Stimulated activated naive B cell treated with anti-CD40 and anti-IgM and Interleukin-4, amounts not matched to agents 10 μg/mL and 1 μg/mL and 100 μg/mL, for 72 hours (primary cell): ENCODE data around the gene SETD1A.
"Not testable (repeated sequence)": the region's sequence is repeated elsewhere in the genome, so short reads cannot be mapped to it uniquely, and the experiment has no call there.

Experiments
- ATAC-seq, 2 donors: fragments of 150-1000 bp; cut with Tn5 transposase; replicated peaks; 2 replicates each; pipeline ENCODE4 v1.10.0; 2021; ENCODE audit warnings: moderate library complexity in 1 of 2
- DNase-seq: peaks from one replicate; pipeline ENCODE4 v3.0.0; 2021
- H3K27ac Mint-ChIP-seq: one replicate; pipeline ENCODE4 v1.8.0; 2022; ENCODE audit warnings: mild to moderate bottlenecking, mixed read lengths
- H3K27me3 Mint-ChIP-seq, 2 donors: one replicate each; pipeline ENCODE4 v1.8.0; 2022; ENCODE audit warnings: mixed read lengths in 2 of 2
- H3K36me3 Mint-ChIP-seq, 2 donors: one replicate each; pipeline ENCODE4 v1.8.0; 2022; ENCODE audit warnings: mixed read lengths in 2 of 2, mild to moderate bottlenecking in 1 of 2
- H3K4me1 Mint-ChIP-seq, 2 donors: one replicate each; pipeline ENCODE4 v1.8.0; 2022; ENCODE audit warnings: mixed read lengths in 2 of 2, mild to moderate bottlenecking in 1 of 2
- H3K4me3 Mint-ChIP-seq, 2 donors: one replicate each; pipeline ENCODE4 v1.8.0; 2022; ENCODE audit warnings: mild to moderate bottlenecking in 2 of 2, mixed read lengths in 2 of 2, moderate library complexity in 1 of 2
- H3K9me3 Mint-ChIP-seq, 2 donors: one replicate each; pipeline ENCODE4 v1.8.0; 2022; ENCODE audit warnings: mixed read lengths in 2 of 2, mild to moderate bottlenecking in 1 of 2

Gene SETD1A

DNA sequence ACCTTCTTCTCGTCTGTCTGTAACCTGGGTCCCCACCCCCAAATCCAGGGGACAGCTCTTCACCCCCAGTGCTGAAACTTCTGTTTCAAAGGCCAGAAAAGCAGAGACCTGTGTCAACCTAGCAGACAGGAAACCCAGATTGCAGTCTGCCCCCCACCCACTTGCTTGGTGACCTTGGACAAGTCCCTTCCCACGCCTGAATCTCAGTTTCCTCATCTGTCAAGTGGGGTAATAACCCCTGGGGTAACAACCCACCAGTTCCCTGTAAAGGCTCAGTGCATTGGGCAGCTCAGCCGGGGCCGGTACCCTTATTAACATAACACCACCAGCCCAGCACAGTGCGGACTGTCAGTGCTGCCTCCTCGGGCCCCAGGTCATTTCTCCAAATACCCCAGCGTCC is 51.6 kb downstream of the SETD1A start:
- ATAC-seq (no peak), DNase-seq (no peak)
- H3K36me3 Mint-ChIP-seq: no peaks in the 10 kb centered on the region
- H3K27me3 Mint-ChIP-seq: peaks cover 31 to 63% of the 10 kb centered on the region in 2 donors
- H3K27ac Mint-ChIP-seq: no peak overlapping the region
- no peak overlapping the region for H3K4me3 Mint-ChIP-seq
- H3K9me3 Mint-ChIP-seq: peaks cover 0 to 1% of the 10 kb centered on the region in 2 donors
- H3K4me1 Mint-ChIP-seq: peaks cover 11 to 19% of the 10 kb centered on the region in 2 donors

DNA sequence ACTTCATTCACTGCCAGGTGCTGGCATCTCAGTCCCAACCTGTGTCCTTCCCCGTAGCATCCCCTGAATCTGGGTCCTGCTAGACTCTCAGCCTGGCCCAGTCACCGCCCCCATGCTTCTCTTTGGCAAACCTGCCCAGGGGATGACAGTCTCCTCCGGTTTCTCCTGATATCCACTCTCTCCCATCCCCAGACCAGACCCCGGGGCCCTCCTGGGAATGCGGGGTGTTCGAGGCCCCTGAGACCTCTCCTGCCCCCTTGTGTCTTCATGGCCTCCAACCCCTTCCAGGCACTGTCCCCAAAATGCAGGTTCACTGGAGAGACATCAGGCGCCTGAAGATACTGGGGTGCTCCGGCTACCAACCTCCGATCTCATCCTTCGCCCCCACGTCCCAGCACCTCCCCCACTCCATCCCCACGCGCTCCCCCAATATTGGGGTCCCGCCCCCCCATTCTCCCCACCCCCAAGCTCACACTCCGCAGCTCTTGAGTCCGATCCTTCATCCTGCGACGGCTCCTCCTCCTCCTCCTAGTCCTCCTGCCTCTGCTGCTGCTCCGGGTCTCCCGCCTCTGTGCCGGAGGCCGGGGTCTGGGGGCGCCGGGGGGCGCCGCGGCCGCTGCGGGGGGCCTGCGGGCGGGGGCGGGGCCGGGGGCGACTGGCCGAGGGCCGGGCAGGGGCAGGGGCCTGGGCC is 52.5 kb downstream of the SETD1A start:
- H3K27me3 Mint-ChIP-seq: peaks cover 33 to 65% of the 10 kb centered on the region in 2 donors
- H3K36me3 Mint-ChIP-seq: no peaks in the 10 kb centered on the region

DNA sequence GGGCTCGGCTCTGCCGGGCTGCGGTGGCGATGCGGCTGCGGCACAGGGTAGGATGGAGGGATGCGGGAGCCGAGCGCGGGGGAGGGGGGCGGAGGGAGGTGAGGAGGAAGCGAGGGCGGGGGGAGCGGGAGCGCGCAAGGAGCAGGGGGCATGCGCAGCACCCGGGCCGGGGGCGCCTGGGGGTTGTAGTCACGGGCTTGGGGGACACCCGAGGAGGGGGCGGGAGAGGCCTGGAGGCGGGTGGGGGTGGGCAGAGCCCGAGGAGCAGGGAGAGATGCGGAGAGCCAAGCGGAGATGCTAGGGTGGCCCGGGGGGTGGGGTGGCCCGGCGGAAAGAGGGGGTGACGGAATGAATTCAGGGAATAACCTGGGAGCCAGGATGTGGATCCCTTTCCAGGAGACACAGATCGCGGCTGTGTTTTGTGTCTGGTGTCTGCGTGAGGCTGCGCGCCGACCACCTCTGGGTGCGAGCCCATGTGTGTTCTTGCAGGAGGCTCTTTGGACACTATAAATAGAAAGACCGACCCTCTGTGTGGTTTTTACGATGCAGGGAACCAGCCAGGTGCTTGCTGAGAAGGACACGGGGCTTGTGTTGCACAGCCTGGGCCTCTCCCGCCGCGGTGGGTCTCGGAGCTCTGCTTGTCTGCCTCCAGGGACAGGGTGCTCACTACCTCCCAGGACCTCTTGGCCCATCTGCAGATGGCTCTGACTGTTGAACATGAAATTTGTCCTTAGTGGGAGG is 53.2 kb downstream of the SETD1A start, which contains the start of gene STX1B:
Gene STX1B (minus strand): TSS at position 54 of the 741 bp plus-strand sequence. CDS start 242 bp downstream, outside the sequence.
- Mint-ChIP-seq H3K27me3 (peaks cover 36 to 68% of the 10 kb centered on the region in 2 donors), H3K36me3 (no peaks in the 10 kb centered on the region), H3K4me3 (peak within 1 kb of the TSS; percentile 27 to 62), H3K27ac (peak within 1 kb of the TSS; percentile 20), H3K4me1 (peaks cover 11 to 19% of the 10 kb centered on the region in 2 donors), H3K9me3 (peaks cover 0 to 1% of the 10 kb centered on the region in 2 donors)
- ATAC-seq: peak; percentile 16 to 19
- no peak for DNase-seq

More for the DNA sequence above, 52.5 kb downstream of the SETD1A start:
- ATAC-seq: no peak
- peaks cover 0 to 1% of the 10 kb centered on the region in 2 donors for H3K9me3 Mint-ChIP-seq
- H3K4me1 Mint-ChIP-seq: peaks cover 11 to 19% of the 10 kb centered on the region in 2 donors
- DNase-seq: no peak
- peak overlapping the region; percentile 27 to 62 for H3K4me3 Mint-ChIP-seq
- H3K27ac Mint-ChIP-seq: peak overlapping the region; percentile 20

DNA sequence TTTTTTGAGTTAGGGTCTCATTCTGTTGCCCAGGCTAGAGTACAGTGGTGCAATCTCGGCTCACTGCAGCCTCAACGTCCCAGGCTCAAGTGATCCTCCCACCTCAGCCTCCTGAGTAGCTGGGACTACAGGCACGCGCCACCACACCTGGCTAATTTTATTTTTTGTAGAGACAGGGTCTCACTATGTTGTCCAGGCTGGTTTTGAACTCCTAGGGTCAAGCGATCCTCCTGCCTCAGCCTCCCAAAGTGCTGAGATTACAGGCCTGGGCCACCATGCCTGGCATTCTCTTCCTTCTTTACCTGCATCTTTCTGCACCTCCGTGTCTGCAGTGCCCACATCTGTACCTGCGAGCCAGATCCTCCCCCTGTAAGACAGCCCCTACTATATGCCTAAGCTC is 54.3 kb downstream of the SETD1A start:
- not testable (repeated sequence) for H3K9me3 Mint-ChIP-seq, DNase-seq, H3K36me3 Mint-ChIP-seq, ATAC-seq
- Mint-ChIP-seq H3K27ac (peak overlapping the region; percentile 15), H3K4me3 (peak overlapping the region in 1 of 2 donors; percentile 29), H3K4me1 (peaks cover 11 to 19% of the 10 kb centered on the region in 2 donors), H3K27me3 (peaks cover 31 to 61% of the 10 kb centered on the region in 2 donors)

DNA sequence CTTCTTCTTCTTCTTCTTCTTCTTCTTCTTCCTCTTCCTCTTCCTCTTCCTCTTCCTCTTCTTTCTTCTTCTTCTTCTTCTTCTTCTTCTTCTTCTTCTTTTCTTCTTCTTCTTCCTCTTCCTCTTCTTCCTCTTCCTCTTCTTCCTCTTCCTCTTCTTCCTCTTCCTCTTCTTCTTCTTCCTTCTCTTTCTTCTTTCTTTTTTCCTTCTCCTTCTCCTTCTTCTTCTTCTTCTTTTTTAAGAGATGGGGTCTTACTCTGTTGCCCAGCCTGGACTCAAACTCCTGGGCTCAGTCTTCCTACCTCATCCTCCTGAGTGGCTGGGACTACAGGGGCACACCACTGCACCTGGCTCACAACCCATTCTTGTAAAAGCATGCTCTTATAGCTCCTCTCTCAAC is 55.7 kb downstream of the SETD1A start:
- H3K27ac Mint-ChIP-seq: not testable (repeated sequence)

DNA sequence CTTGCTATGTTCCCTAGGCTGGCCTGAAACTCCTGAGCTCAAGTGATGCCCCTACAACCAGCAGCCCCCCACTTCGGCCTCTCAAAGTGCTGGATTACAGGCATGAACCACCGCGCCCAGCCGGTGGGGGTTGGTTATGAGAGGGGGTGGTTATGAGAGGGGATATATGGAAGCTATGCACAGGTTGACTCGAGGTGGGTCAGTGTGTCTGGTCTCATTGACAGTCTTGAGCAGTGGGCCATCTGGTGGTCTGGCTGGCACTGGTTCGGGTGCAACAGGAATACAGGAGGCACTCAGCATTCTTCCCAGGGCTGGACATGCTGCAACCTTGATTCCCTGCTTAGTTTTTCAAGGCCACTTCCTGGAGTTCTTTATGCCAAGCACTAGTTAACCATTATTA is 58.5 kb downstream of the SETD1A start:
- H3K27me3 Mint-ChIP-seq: peaks cover 20 to 30% of the 10 kb centered on the region in 2 donors
- peaks cover 11 to 13% of the 10 kb centered on the region in 2 donors for H3K4me1 Mint-ChIP-seq
- H3K36me3 Mint-ChIP-seq: no peaks in the 10 kb centered on the region
- H3K9me3 Mint-ChIP-seq: peaks cover 0 to 1% of the 10 kb centered on the region in 2 donors
- no peak for ATAC-seq
- no peak for DNase-seq
- no peak overlapping the region for H3K4me3 Mint-ChIP-seq
- no peak overlapping the region for H3K27ac Mint-ChIP-seq

More for the DNA sequence above, 55.7 kb downstream of the SETD1A start:
- H3K36me3 Mint-ChIP-seq, ATAC-seq, DNase-seq, H3K9me3 Mint-ChIP-seq, H3K4me3 Mint-ChIP-seq: not testable (repeated sequence)
- Mint-ChIP-seq H3K27me3 (peaks cover 31 to 53% of the 10 kb centered on the region in 2 donors), H3K4me1 (peaks cover 11 to 19% of the 10 kb centered on the region in 2 donors)

DNA sequence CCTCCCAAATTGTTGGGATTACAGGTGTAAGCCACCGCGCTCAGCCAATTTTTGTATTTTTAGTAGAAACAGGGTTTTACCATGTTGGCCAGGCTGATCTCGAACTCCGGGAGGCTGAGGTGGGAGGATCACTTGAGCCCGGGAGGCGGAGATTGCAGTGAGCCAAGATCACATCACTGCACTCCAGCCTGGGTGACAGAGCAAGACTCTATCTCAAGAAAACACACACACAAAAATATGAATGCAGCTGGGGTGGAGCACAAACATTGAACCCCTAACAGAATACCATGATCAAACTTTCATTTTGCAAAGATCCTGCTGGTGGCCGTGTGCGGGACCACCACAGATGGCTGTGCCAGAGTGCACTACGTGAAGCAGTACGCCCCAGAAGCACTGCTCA is 60.2 kb downstream of the SETD1A start:
- H3K36me3 Mint-ChIP-seq, DNase-seq, H3K4me1 Mint-ChIP-seq, H3K9me3 Mint-ChIP-seq, H3K4me3 Mint-ChIP-seq, H3K27ac Mint-ChIP-seq, ATAC-seq: not testable (repeated sequence)
- peaks cover 5 to 13% of the 10 kb centered on the region in 2 donors for H3K27me3 Mint-ChIP-seq

DNA sequence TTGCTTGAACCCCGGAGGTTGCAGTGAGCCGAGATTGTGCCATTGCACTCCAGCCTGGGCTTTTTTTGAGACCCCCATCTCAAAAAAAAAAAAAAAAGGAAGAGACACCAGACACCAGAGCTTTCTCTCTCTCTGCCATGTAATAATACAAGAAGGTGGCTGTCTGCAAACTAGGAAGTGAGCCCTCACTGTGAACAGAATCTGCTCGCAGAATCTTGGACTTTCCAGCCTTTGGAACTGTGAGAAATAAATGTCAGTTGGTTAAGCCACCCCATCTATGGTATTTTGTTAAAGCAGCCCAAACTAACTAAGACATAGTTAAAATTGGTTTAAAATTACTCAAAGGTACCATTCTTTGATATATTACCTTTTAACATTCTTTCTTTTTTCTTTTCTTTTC is 63.0 kb downstream of the SETD1A start:
- no peaks in the 10 kb centered on the region for H3K9me3 Mint-ChIP-seq
- H3K27me3 Mint-ChIP-seq: peaks cover 0 to 5% of the 10 kb centered on the region in 2 donors
- no peak overlapping the region for H3K4me3 Mint-ChIP-seq
- H3K27ac Mint-ChIP-seq: no peak overlapping the region
- DNase-seq (no peak), ATAC-seq (no peak)
- H3K4me1 Mint-ChIP-seq: no peaks in the 10 kb centered on the region
- no peaks in the 10 kb centered on the region for H3K36me3 Mint-ChIP-seq

DNA sequence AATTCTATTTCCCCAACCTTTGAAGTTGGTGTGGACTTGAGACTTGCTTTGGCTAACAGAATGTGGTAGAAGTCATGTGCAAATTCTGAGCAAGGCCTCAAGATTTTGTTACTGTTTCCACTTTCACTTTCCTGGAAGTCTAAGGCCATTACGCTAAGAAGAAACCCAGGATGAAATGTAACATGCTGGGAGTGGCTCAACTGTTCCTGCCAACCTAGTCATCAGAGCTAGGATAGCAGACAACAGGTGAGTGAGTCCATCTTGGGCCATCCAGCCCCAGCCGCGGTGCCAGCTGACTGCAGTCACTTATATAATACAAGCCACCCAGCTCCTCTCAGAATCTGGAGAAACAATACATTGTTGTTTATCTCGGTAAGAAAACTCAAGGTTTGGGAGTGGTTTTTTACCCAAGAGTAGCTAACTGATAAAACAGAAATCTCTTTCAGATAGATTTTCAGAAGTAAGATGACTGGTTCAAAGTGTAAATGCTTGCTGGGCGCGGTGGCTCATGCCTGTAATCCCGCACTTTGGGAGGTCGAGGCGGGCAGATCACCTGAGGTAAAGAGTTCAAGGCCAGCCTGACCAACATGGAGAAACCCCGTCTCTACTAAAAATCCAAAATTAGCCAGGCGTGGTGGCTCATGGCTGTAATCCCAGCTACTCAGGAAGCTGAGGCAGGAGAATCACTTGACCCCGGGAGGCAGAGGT is 65.1 kb downstream of the SETD1A start:
- no peaks in the 10 kb centered on the region for H3K27me3 Mint-ChIP-seq
- no peak for DNase-seq
- no peak overlapping the region for H3K4me3 Mint-ChIP-seq
- H3K36me3 Mint-ChIP-seq: no peaks in the 10 kb centered on the region
- no peak for ATAC-seq
- no peaks in the 10 kb centered on the region for H3K9me3 Mint-ChIP-seq
- H3K27ac Mint-ChIP-seq: no peak overlapping the region
- no peaks in the 10 kb centered on the region for H3K4me1 Mint-ChIP-seq

DNA sequence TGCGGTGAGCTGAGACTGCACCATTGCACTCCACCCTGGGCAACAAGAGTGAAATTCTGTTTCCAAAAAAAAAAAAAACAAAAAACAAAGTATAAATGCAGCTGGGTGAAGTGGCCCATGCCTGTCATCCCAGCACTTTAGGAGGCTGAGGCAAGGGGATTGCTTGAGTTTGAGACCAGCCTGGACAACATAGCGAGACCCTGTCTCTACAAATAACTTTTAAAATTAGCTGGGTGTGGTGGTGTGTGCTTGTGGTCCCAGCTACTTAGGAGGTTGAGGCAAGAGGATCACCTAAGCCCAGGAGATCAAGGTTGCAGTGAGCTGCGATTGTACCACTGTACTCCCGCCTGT is 65.7 kb downstream of the SETD1A start:
- H3K4me3 Mint-ChIP-seq: no peak overlapping the region
- no peaks in the 10 kb centered on the region for H3K27me3 Mint-ChIP-seq
- H3K4me1 Mint-ChIP-seq: no peaks in the 10 kb centered on the region
- H3K27ac Mint-ChIP-seq: no peak overlapping the region
- DNase-seq (no peak), ATAC-seq (no peak)
- H3K36me3 Mint-ChIP-seq: no peaks in the 10 kb centered on the region
- H3K9me3 Mint-ChIP-seq: no peaks in the 10 kb centered on the region

DNA sequence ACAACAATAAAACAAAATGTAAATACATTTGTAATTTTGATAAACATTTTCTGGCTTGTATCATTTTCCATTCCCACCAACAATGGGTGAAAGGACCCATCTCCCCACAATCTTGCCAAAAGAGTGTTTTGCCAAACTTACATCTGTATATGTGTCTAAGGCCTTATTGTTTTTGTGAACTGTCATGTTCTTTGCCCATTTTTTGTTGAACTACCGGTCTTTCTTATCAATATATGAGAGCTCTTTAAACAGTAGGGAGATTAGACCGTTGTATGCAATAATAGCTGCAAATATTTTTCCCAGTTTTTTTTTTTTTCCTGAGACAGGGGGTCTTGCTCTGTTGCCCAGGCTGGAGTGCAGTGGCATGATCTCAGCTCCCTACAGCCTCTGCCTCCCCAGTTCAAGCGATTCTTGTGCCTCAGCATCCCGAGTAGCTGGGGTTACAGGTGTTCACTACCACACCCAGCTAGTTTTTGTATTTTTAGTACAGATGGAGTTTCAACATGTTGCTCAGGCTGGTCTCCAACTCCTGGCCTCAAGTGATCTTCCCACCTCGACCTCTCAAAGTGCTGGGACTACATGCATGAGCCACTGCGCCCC is 66.2 kb downstream of the SETD1A start:
- no peaks in the 10 kb centered on the region for H3K27me3 Mint-ChIP-seq
- H3K9me3 Mint-ChIP-seq: no peaks in the 10 kb centered on the region
- ATAC-seq (no peak), DNase-seq (no peak)
- H3K4me1 Mint-ChIP-seq: no peaks in the 10 kb centered on the region
- no peak overlapping the region for H3K4me3 Mint-ChIP-seq
- no peak overlapping the region for H3K27ac Mint-ChIP-seq
- no peaks in the 10 kb centered on the region for H3K36me3 Mint-ChIP-seq

DNA sequence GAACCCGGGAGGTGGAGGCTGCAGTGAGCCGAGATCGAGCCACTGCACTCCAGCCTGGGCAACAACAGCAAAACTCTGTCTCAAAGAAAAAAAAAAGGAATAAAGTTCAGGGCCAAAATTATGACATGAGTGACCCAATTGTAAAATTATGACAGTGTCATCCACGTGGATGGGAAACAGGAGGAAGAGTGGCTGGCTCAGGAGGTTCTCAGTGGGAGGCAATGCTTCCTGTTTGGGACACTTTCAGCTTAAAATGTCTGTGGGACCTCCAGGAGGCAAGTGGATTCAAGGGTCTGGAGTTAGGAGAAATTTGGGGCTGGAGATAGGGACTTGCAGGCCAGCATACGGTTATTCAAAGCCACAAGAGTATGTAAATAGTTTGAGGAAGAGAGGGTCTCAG is 67.8 kb downstream of the SETD1A start:
- H3K27me3 Mint-ChIP-seq: no peaks in the 10 kb centered on the region
- H3K27ac Mint-ChIP-seq: no peak overlapping the region
- no peaks in the 10 kb centered on the region for H3K36me3 Mint-ChIP-seq
- H3K9me3 Mint-ChIP-seq: no peaks in the 10 kb centered on the region
- H3K4me3 Mint-ChIP-seq: no peak overlapping the region
- no peak for DNase-seq
- ATAC-seq: no peak
- peaks cover 0 to under 1% of the 10 kb centered on the region in 2 donors for H3K4me1 Mint-ChIP-seq

DNA sequence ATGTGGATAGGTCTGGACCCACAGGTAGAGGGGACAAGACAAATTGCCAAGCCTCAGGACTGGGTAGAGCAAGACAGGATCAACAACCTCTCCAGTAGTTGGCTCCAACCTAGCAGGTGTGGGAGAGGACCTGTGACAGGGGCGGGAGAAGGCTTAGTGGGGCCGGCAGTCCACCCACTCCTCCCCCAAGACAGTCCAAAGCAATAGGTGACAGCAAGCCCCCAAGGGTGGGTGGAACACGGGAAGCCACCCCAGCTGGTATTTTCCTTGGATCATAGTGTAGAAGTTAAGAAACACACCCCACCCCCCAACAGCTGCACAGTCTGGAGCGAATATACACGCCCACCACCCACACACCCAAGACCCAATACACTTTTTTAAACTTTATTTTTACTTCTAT is 71.7 kb downstream of the SETD1A start:
- H3K4me1 Mint-ChIP-seq: peaks cover 10 to 25% of the 10 kb centered on the region in 2 donors
- H3K36me3 Mint-ChIP-seq: peaks cover 10 to 12% of the 10 kb centered on the region in 2 donors
- no peak overlapping the region for H3K4me3 Mint-ChIP-seq
- no peaks in the 10 kb centered on the region for H3K27me3 Mint-ChIP-seq
- ATAC-seq: no peak
- no peak overlapping the region for H3K27ac Mint-ChIP-seq
- no peaks in the 10 kb centered on the region for H3K9me3 Mint-ChIP-seq
- no peak for DNase-seq

DNA sequence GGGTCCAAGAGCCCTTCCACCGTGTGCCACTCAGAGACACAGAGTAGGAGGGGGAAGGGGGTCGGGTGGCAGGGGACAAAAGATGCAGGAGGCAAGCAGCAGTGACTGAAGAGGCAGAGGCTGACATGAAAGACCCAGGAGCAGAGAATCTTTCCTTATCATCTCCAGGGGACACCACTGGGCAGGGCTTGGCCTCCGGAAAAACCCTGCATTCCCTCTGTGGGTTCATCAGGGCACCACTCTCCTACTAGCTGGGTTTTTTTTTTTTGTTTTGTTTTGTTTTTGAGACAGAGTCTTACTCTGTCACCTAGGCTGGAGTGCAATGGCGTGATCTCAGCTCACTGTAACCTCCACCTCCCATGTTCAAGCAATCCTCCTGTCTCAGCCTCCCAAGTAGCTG is 73.7 kb downstream of the SETD1A start:
- Mint-ChIP-seq H3K27me3 (no peaks in the 10 kb centered on the region), H3K36me3 (peaks cover 19 to 22% of the 10 kb centered on the region in 2 donors), H3K4me3 (peak overlapping the region in 1 of 2 donors; percentile 87), H3K4me1 (peaks cover 13 to 35% of the 10 kb centered on the region in 2 donors), H3K9me3 (no peaks in the 10 kb centered on the region), H3K27ac (peak overlapping the region; percentile 91)
- ATAC-seq (no peak), DNase-seq (no peak)
